Smooth muscle cell (in vitro differentiated cells): ENCODE measurements around the gene RPS6KA2. TPM values are rescaled to one million over a fixed set of nuclear protein-coding genes. Genes with fewer than 3 reads are reported as not detected.

Experiments used
- DNase-seq: peaks from one replicate; lab custom pipeline; 2025; ENCODE audit not compliant: unreplicated experiment; lab: John Stamatoyannopoulos, UW
- H2AFZ ChIP-seq: fragments of 200-600 bp; sonication (generic); 2 replicates; pipeline ENCODE4 v1.6.0; 2016; ENCODE audit warnings: antibody characterized with exemption, low read depth, mild to moderate bottlenecking
- H3F3A ChIP-seq: fragments of 200-600 bp; sonication (generic); 2 replicates; pipeline ENCODE4 v1.6.0; 2017; ENCODE audit warnings: antibody characterized with exemption, low read depth
- H3K27ac ChIP-seq: fragments of 200-600 bp; sonication (generic); 2 replicates; pipeline ENCODE4 v1.5.1; 2016; ENCODE audit warnings: low read depth, mild to moderate bottlenecking
- H3K27me3 ChIP-seq: fragments of 200-600 bp; sonication (generic); 2 replicates; pipeline ENCODE4 v1.6.1; 2016; ENCODE audit warnings: low read depth, mild to moderate bottlenecking
- H3K36me3 ChIP-seq: fragments of 200-600 bp; sonication (generic); 2 replicates; pipeline ENCODE4 v1.5.1; 2016; ENCODE audit warnings: low read depth
- H3K4me1 ChIP-seq: fragments of 200-600 bp; sonication (generic); 2 replicates; pipeline ENCODE4 v1.5.1; 2016; ENCODE audit warnings: low read depth
- H3K4me2 ChIP-seq: fragments of 200-600 bp; sonication (generic); 2 replicates; pipeline ENCODE4 v1.6.0; 2016; ENCODE audit warnings: mild to moderate bottlenecking
- H3K4me3 ChIP-seq: fragments of 200-600 bp; sonication (generic); 2 replicates; pipeline ENCODE4 v1.5.1; 2016; ENCODE audit warnings: mild to moderate bottlenecking
- H3K79me2 ChIP-seq: fragments of 200-600 bp; sonication (generic); 2 replicates; pipeline ENCODE4 v1.6.0; 2016; ENCODE audit warnings: low read depth, mild to moderate bottlenecking
- H3K9ac ChIP-seq: fragments of 200-600 bp; sonication (generic); 2 replicates; pipeline ENCODE4 v1.6.0; 2016; ENCODE audit warnings: low read depth
- H3K9me3 ChIP-seq: fragments of 200-600 bp; sonication (generic); replicated peaks from 2 replicates; pipeline ENCODE4 v1.5.1; 2016; ENCODE audit warnings: low read depth
- H4K20me1 ChIP-seq: fragments of 200-600 bp; sonication (generic); 2 replicates; pipeline ENCODE4 v1.6.0; 2016; ENCODE audit warnings: low read depth
- CTCF ChIP-seq: fragments of 200-600 bp; sonication (generic); IDR thresholded peaks from 2 replicates; pipeline ENCODE4 v1.5.1; 2017; ENCODE audit warnings: borderline replicate concordance, mild to moderate bottlenecking, antibody characterized with exemption; ENCODE audit not compliant: insufficient read depth, poor library complexity, severe bottlenecking
- WGBS: methylation state at CpG from one replicate; pipeline ENCODE4 v1.1.7; 2016; ENCODE audit warnings: low lambda C conversion rate; 5-methylcytosine and 5-hydroxymethylcytosine counted together
- polyA plus RNA-seq: library from polyadenylated mRNA; unstranded; fragments of >200 nt; fragmentation: Nextera tagmentation; extraction: Ambion mirVana; gene quantifications from 2 replicates; pipeline ENCODE4 v1.2.1, GENCODE V29; 2016
- total RNA-seq: library from RNA; depleted of rRNA; stranded (reverse); fragments of >200 nt; gene quantifications from 2 replicates; pipeline ENCODE4 v1.2.3, GENCODE V29; 2014

RPS6KA2 gene
- total and polyA plus RNA-seq, 2 experiments from 2014 or later: 7.8 to 10.4 TPM

DNA sequence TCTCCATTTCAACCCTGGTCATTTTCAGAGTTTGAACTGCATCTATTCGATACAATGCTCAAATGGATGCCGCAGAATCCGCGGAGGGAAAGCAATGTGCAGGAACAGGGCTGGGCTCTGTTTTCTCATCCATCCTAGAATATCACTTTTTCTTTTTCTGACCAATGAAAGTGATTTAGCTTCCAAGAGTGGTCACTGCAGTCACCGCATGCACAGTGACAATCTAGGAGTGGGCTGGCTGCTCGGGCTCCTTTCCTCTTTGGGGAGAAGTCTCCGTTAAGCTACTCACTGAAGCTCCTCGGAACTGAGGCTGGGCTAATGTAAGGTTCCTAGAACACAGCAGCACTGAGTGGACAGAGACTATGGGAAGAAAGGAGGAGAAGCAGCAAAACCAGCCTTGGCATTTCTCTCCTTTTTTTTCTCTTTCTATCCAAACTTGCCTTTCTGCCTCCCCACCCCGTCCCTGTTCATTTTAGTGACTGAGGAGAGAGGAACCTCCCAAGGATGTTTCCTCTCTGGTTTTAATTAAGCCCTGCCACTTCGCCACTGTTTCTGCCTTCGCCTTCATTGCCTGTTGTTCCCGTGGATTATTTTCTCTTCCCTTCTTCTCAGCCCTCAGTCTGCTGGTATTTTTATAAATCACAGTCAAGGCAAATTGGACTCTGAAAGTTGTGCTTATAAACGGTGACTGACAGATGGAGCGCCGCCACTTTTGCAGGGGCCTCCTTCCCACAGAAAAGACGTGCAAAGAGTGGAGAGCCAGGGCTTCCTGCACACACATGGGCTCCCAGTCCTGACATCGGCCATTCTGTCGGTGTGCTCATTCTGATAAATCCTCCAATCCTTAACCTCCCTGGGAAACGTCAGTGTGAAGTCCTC lies 81.7 kb downstream of the RPS6KA2 start:
- Histone ChIP-seq H2AFZ (no peak overlapping the region), H3K9me3 (no peaks in the 10 kb centered on the region), H3K36me3 (no peaks in the 10 kb centered on the region), H3K4me2 (no peak overlapping the region), H3K27ac (no peak overlapping the region), H3K4me1 (no peaks in the 10 kb centered on the region), H4K20me1 (no peaks in the 10 kb centered on the region), H3K27me3 (no peaks in the 10 kb centered on the region), H3K79me2 (no peaks in the 10 kb centered on the region), H3K4me3 (no peak overlapping the region), H3F3A (no peaks in the 10 kb centered on the region), H3K9ac (no peak overlapping the region)
- no peak for DNase-seq
- WGBS: 88% methylated on average over 19 of the region's 19 CpGs
- no peak for TF ChIP-seq CTCF

GRCh38 chr6:166544296-166544605 lies 82.8 kb downstream of the RPS6KA2 start:
- no peaks in the 10 kb centered on the region for H4K20me1 ChIP-seq
- no peak overlapping the region for H3K4me2 ChIP-seq
- no peaks in the 10 kb centered on the region for H3K27me3 ChIP-seq
- WGBS: 70% methylated on average over 10 of the region's 10 CpGs
- no peaks in the 10 kb centered on the region for H3K36me3 ChIP-seq
- no peak overlapping the region for H3K9ac ChIP-seq
- H3K9me3 ChIP-seq: no peaks in the 10 kb centered on the region
- H2AFZ ChIP-seq: no peak overlapping the region
- H3K27ac ChIP-seq: peak overlapping the region; percentile 57
- TF ChIP-seq CTCF: no peak
- H3K4me1 ChIP-seq: no peaks in the 10 kb centered on the region
- H3K79me2 ChIP-seq: no peaks in the 10 kb centered on the region
- H3K4me3 ChIP-seq: no peak overlapping the region
- DNase-seq: no peak
- H3F3A ChIP-seq: no peaks in the 10 kb centered on the region

GRCh38 chr6:166543603-166544295 lies 83.3 kb downstream of the RPS6KA2 start:
- H4K20me1 ChIP-seq: no peaks in the 10 kb centered on the region
- no peak overlapping the region for H3K4me3 ChIP-seq
- no peak overlapping the region for H2AFZ ChIP-seq
- no peaks in the 10 kb centered on the region for H3K9me3 ChIP-seq
- H3K4me2 ChIP-seq: no peak overlapping the region
- TF ChIP-seq CTCF: no peak
- H3F3A ChIP-seq: no peaks in the 10 kb centered on the region
- 66% methylated on average over 9 of the region's 9 CpGs for WGBS
- H3K79me2 ChIP-seq: no peaks in the 10 kb centered on the region
- no peak overlapping the region for H3K9ac ChIP-seq
- DNase-seq: no peak
- no peaks in the 10 kb centered on the region for H3K27me3 ChIP-seq
- no peaks in the 10 kb centered on the region for H3K4me1 ChIP-seq
- H3K36me3 ChIP-seq: no peaks in the 10 kb centered on the region
- peak overlapping the region; percentile 57 for H3K27ac ChIP-seq

DNA sequence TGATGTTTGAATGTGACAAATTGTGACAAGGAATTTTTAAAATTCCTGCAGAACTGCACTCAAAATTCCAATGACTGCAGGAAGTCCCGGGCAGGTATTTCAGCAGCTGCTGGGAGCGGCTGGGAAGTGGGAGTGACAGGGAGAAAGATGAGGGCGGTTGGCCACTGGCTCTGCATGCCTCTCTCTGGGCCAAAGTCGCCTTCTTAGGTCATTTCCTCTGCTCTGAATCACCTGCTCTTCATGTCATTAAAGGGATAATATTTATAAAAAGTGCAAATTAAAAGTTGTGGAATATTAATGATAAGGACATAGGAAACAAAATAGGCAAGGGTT lies 84.5 kb downstream of the RPS6KA2 start:
- Histone ChIP-seq H3K4me1 (no peaks in the 10 kb centered on the region), H3F3A (no peaks in the 10 kb centered on the region), H3K79me2 (no peaks in the 10 kb centered on the region), H3K36me3 (no peaks in the 10 kb centered on the region), H3K27ac (no peak overlapping the region), H3K4me2 (no peak overlapping the region), H3K9ac (no peak overlapping the region), H3K9me3 (no peaks in the 10 kb centered on the region), H4K20me1 (no peaks in the 10 kb centered on the region), H3K27me3 (no peaks in the 10 kb centered on the region), H2AFZ (no peak overlapping the region), H3K4me3 (no peak overlapping the region)
- DNase-seq: no peak
- no peak for TF ChIP-seq CTCF
- WGBS: 38% methylated on average over 4 of the region's 4 CpGs
